Transverse colon (tissue), 4 donors: ENCODE results near the gene RAI1. TPM values are rescaled to one million over a fixed set of nuclear protein-coding genes. Genes with fewer than 3 reads are reported as not detected.

Experiments
- DNase-seq: peaks from one replicate; pipeline ENCODE4 v3.0.0-alpha.2; 2019
- H3K27ac ChIP-seq, 4 donors: fragments of 200-600 bp; sonication (generic); 2 replicates each; pipeline ENCODE4 v1.5.1; 2016 to 2018; ENCODE audit warnings: inconsistent platforms in 4 of 4
- H3K27me3 ChIP-seq: fragments of 200-600 bp; sonication (generic); 2 replicates; pipeline ENCODE4 v1.5.1; 2017; ENCODE audit warnings: inconsistent platforms
- H3K36me3 ChIP-seq, 4 donors: fragments of 200-600 bp; sonication (generic); 2 replicates each; pipeline ENCODE4 v1.5.1; 2017 to 2019; ENCODE audit warnings: inconsistent platforms in 4 of 4
- H3K4me1 ChIP-seq, 4 donors: fragments of 200-600 bp; sonication (generic); 2 replicates each; pipeline ENCODE4 v1.5.1; 2017 to 2020; ENCODE audit warnings: inconsistent platforms in 4 of 4
- H3K4me3 ChIP-seq, 4 donors: fragments of 200-600 bp; sonication (generic); 1 replicate in 1 of 4; 2 replicates in 3 of 4; pipeline versions ENCODE4 v1.5.1 to v1.6.1; 2017 to 2019; ENCODE audit warnings: inconsistent platforms in 4 of 4
- H3K9me3 ChIP-seq, 2 donors: fragments of 200-600 bp; sonication (generic); 2 replicates each; pipeline ENCODE4 v1.5.1; 2017 to 2019; ENCODE audit warnings: inconsistent platforms in 2 of 2
- EP300 ChIP-seq: sonication (generic); formaldehyde crosslinking; IDR thresholded peaks from one replicate; pipeline ENCODE4 v1.6.1; 2017; ENCODE audit warnings: antibody characterized with exemption, low read depth
- POLR2A ChIP-seq: fragments of 450-650 bp; IDR thresholded peaks from one replicate; pipeline ENCODE4 v1.6.1; 2016; ENCODE audit warnings: antibody characterized with exemption, mild to moderate bottlenecking, moderate library complexity
- POLR2AphosphoS5 ChIP-seq, 3 donors: sonication (generic); formaldehyde crosslinking; IDR thresholded peaks; one replicate each; pipeline ENCODE4 v1.6.1; 2016; ENCODE audit warnings: antibody characterized with exemption in 3 of 3
- WGBS, 2 donors: methylation state at CpG; one replicate each; pipeline ENCODE4 v1.1.5; 2018; ENCODE audit warnings: low coverage in 1 of 2; 5-methylcytosine and 5-hydroxymethylcytosine counted together
- in situ Hi-C, 4 donors: fragments of 200-750 bp; cut with MboI; loops; one replicate each; pipeline versions ENCODE4 v1.15.0 to v1.15.1; 2017; ENCODE audit warnings: low sequenced_read_pairs in 3 of 4, low pct_ligation_motif_present in 1 of 4, low pct_unique_long_range_greater_than_20kb in 1 of 4
- intact Hi-C: fragments of 100-400 bp; cut with DNase I; formaldehyde crosslinking; loops from one replicate; pipeline ENCODE4 v1.15.1; 2023; ENCODE audit warnings: low total_unique reads
- total RNA-seq, 4 donors: library from RNA; depleted of rRNA; stranded (reverse); fragments of >200 nt; gene quantifications; one replicate each; pipeline ENCODE4 v1.1.0, GENCODE V29; 2016
- TF ChIP-seq, protein P1 (sequence below), 5 experiments: fragments of 200-600 bp in 3 of 5; fragments of 450-650 bp in 2 of 5; sonication (generic) in 3 of 5; IDR thresholded peaks; 1 replicate in 2 of 5; 2 replicates in 3 of 5; pipeline ENCODE4 v1.5.1; 2016 to 2017; ENCODE audit warnings: antibody characterized with exemption in 5 of 5, inconsistent platforms in 3 of 5, mild to moderate bottlenecking in 2 of 5, moderate library complexity in 1 of 5

The RAI1 gene
- total RNA-seq, 4 donors from 2014 or later, result 14.1 to 163 (median 34.6) TPM

DNA sequence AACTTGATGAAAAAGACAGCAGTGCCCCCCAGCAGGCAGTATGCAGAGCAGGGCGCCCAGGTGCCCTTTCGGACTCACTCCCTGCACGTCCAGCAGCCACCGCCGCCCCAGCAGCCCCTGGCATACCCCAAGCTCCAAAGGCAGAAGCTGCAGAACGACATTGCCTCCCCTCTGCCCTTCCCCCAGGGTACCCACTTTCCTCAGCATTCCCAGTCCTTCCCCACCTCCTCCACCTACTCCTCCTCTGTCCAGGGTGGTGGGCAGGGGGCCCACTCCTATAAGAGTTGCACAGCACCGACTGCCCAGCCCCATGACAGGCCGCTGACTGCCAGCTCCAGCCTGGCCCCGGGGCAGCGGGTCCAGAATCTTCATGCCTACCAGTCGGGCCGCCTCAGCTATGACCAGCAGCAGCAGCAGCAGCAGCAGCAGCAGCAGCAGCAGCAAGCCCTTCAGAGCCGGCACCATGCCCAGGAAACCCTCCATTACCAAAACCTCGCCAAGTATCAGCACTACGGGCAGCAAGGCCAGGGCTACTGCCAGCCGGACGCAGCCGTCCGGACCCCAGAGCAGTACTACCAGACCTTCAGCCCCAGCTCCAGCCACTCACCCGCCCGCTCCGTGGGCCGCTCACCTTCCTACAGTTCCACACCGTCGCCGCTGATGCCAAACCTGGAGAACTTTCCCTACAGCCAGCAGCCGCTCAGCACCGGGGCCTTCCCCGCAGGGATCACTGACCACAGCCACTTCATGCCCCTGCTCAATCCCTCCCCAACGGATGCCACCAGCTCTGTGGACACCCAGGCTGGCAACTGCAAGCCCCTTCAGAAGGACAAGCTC is 112.3 kb downstream of the RAI1 start:
- H3K27me3 ChIP-seq, result no peaks in the 10 kb centered on the region
- no peak for DNase-seq
- no peak overlapping the region for H3K4me3 ChIP-seq
- 92% methylated on average over 30 of the region's 30 CpGs; no CpG with 5 or more reads in 1 of the 2 donors for WGBS, 2 donors
- peak overlapping the region in 3 of 4 donors; percentile 21 to 40 (median 32) for H3K27ac ChIP-seq
- H3K4me1 ChIP-seq, result peaks cover 18 to 39% (median 25%) of the 10 kb centered on the region in 4 donors
- intact Hi-C loops (no loop called here), in situ Hi-C loops (loop anchor here in 2 of 4 donors (25.0 kb wide), 1 partner anchor 106 kb away; the partner anchor contains the start of gene RAI1 (in 2 of the 2))
- no peaks in the 10 kb centered on the region for H3K36me3 ChIP-seq
- H3K9me3 ChIP-seq, result no peaks in the 10 kb centered on the region
- TF ChIP-seq POLR2A (no peak), POLR2AphosphoS5 (IDR thresholded peaks at IDR 0.05) (no peak), EP300 (no peak)
- TF ChIP-seq, protein P1, sequence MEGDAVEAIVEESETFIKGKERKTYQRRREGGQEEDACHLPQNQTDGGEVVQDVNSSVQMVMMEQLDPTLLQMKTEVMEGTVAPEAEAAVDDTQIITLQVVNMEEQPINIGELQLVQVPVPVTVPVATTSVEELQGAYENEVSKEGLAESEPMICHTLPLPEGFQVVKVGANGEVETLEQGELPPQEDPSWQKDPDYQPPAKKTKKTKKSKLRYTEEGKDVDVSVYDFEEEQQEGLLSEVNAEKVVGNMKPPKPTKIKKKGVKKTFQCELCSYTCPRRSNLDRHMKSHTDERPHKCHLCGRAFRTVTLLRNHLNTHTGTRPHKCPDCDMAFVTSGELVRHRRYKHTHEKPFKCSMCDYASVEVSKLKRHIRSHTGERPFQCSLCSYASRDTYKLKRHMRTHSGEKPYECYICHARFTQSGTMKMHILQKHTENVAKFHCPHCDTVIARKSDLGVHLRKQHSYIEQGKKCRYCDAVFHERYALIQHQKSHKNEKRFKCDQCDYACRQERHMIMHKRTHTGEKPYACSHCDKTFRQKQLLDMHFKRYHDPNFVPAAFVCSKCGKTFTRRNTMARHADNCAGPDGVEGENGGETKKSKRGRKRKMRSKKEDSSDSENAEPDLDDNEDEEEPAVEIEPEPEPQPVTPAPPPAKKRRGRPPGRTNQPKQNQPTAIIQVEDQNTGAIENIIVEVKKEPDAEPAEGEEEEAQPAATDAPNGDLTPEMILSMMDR (IDR thresholded peaks at IDR 0.05), result no peak

DNA sequence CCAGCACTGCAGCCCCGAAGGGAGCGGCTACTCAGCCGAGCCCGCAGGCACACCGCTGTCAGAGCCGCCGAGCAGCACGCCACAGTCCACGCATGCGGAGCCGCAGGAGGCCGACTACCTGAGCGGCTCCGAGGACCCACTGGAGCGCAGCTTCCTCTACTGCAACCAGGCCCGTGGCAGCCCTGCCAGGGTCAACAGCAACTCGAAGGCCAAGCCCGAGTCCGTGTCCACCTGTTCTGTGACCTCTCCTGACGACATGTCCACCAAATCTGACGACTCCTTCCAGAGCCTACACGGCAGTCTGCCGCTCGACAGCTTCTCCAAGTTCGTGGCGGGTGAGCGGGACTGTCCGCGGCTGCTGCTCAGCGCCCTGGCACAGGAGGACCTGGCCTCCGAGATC is 113.1 kb downstream of the RAI1 start:
- 96% methylated on average over 23 of the region's 31 CpGs; no CpG with 5 or more reads in 1 of the 2 donors for WGBS, 2 donors
- Histone ChIP-seq H3K4me3 (no peak overlapping the region), H3K4me1 (peaks cover 18 to 39% (median 25%) of the 10 kb centered on the region in 4 donors), H3K27ac (no peak overlapping the region), H3K27me3 (no peaks in the 10 kb centered on the region), H3K36me3 (no peaks in the 10 kb centered on the region), H3K9me3 (no peaks in the 10 kb centered on the region)
- in situ Hi-C loops (loop anchor here in 2 of 4 donors (25.0 kb wide), 1 partner anchor 107 kb away; the partner anchor contains the start of gene RAI1 (in 2 of the 2)), intact Hi-C loops (no loop called here)
- TF ChIP-seq EP300, result no peak
- TF ChIP-seq, protein P1 (IDR thresholded peaks at IDR 0.05), result no peak
- no peak for TF ChIP-seq POLR2A
- no peak for TF ChIP-seq POLR2AphosphoS5 (IDR thresholded peaks at IDR 0.05)
- no peak for DNase-seq

DNA sequence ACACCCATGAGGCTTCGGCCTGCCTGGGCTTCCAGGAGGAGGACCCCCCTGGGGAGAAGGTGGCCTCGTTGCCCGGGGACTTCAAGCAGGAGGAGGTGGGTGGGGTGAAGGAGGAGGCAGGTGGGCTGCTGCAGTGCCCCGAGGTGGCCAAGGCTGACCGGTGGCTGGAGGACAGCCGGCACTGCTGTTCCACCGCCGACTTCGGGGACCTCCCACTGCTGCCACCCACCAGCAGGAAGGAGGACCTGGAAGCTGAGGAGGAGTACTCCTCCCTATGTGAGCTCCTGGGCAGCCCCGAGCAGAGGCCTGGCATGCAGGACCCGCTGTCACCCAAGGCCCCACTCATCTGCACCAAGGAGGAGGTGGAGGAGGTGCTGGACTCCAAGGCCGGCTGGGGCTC is 114.0 kb downstream of the RAI1 start:
- DNase-seq, result no peak
- Histone ChIP-seq H3K9me3 (no peaks in the 10 kb centered on the region), H3K27me3 (no peaks in the 10 kb centered on the region), H3K4me3 (no peak overlapping the region), H3K4me1 (peaks cover 13 to 32% (median 19%) of the 10 kb centered on the region in 4 donors), H3K27ac (no peak overlapping the region), H3K36me3 (no peaks in the 10 kb centered on the region)
- TF ChIP-seq, protein P1 (IDR thresholded peaks at IDR 0.05), result no peak
- TF ChIP-seq POLR2AphosphoS5 (IDR thresholded peaks at IDR 0.05) (no peak), EP300 (no peak), POLR2A (no peak)
- WGBS, 2 donors, result 97% methylated on average over 12 of the region's 12 CpGs; no CpG with 5 or more reads in 1 of the 2 donors
- in situ Hi-C loops (loop anchor here in 2 of 4 donors (25.0 kb wide), 1 partner anchor 108 kb away; the partner anchor contains the start of gene RAI1 (in 2 of the 2)), intact Hi-C loops (no loop called here)

DNA sequence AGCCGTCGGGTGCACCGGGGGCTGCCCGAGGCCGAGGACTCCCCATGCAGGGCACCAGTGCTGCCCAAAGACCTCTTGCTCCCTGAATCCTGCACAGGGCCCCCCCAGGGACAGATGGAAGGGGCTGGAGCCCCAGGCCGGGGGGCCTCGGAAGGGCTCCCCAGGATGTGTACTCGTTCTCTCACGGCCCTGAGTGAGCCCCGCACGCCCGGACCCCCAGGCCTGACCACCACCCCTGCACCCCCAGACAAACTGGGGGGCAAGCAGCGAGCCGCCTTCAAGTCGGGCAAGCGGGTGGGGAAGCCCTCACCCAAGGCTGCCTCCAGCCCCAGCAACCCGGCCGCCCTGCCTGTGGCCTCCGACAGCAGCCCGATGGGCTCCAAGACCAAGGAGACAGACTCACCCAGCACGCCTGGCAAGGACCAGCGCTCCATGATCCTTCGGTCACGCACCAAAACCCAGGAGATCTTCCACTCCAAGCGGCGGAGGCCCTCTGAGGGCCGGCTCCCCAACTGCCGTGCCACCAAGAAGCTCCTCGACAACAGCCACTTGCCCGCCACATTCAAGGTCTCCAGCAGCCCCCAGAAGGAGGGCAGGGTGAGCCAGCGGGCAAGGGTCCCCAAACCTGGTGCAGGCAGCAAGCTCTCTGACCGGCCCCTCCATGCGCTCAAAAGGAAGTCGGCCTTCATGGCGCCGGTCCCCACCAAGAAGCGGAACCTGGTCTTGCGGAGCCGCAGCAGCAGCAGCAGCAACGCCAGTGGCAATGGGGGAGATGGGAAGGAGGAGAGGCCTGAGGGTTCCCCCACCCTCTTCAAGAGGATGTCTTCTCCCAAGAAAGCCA is 114.9 kb downstream of the RAI1 start:
- in situ Hi-C loops, result loop anchor here in 2 of 4 donors (25.0 kb wide), 1 partner anchor 109 kb away; the partner anchor contains the start of gene RAI1 (in 2 of the 2)
- H3K36me3 ChIP-seq, result no peaks in the 10 kb centered on the region
- intact Hi-C loops, result no loop called here

More for the DNA sequence above, 114.9 kb downstream of the RAI1 start:
- Histone ChIP-seq H3K27ac (no peak overlapping the region), H3K4me3 (no peak overlapping the region), H3K27me3 (no peaks in the 10 kb centered on the region), H3K9me3 (no peaks in the 10 kb centered on the region), H3K4me1 (peaks cover 13 to 24% (median 17%) of the 10 kb centered on the region in 4 donors)
- no peak for DNase-seq
- no peak for TF ChIP-seq POLR2AphosphoS5 (IDR thresholded peaks at IDR 0.05)
- TF ChIP-seq EP300, result no peak
- 93 to 100% methylated on average over 3 to 35 of the region's 40 CpGs for WGBS, 2 donors
